Measurements from ENCODE around the gene SSR4. TPM values are rescaled to one million over a fixed set of nuclear protein-coding genes. Genes with fewer than 3 reads are reported as not detected.

SSR4 gene
- total RNA-seq, 1 donor from 2014 or later, result 243 TPM

GRCh38 chrX:153836921-153837320 is 42.5 kb downstream of the SSR4 start:
- Mint-ChIP-seq H3K36me3 (ENCODE audit: insufficient read depth) (peaks cover 1% of the 10 kb centered on the region), H3K9me3 (ENCODE audit: low read depth) (peaks cover 12% of the 10 kb centered on the region), H3K4me3 (ENCODE audit: low read depth) (no peak overlapping the region), H3K4me1 (ENCODE audit: low read depth) (no peaks in the 10 kb centered on the region), H3K27me3 (peaks cover 25% of the 10 kb centered on the region), H3K27ac (no peak overlapping the region)
- TF ChIP-seq, protein P1, sequence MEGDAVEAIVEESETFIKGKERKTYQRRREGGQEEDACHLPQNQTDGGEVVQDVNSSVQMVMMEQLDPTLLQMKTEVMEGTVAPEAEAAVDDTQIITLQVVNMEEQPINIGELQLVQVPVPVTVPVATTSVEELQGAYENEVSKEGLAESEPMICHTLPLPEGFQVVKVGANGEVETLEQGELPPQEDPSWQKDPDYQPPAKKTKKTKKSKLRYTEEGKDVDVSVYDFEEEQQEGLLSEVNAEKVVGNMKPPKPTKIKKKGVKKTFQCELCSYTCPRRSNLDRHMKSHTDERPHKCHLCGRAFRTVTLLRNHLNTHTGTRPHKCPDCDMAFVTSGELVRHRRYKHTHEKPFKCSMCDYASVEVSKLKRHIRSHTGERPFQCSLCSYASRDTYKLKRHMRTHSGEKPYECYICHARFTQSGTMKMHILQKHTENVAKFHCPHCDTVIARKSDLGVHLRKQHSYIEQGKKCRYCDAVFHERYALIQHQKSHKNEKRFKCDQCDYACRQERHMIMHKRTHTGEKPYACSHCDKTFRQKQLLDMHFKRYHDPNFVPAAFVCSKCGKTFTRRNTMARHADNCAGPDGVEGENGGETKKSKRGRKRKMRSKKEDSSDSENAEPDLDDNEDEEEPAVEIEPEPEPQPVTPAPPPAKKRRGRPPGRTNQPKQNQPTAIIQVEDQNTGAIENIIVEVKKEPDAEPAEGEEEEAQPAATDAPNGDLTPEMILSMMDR (IDR thresholded peaks at IDR 0.05; ENCODE audit: unreplicated experiment), result no peak
- no peak for DNase-seq (ENCODE audit: low spot score, unreplicated experiment)

DNA sequence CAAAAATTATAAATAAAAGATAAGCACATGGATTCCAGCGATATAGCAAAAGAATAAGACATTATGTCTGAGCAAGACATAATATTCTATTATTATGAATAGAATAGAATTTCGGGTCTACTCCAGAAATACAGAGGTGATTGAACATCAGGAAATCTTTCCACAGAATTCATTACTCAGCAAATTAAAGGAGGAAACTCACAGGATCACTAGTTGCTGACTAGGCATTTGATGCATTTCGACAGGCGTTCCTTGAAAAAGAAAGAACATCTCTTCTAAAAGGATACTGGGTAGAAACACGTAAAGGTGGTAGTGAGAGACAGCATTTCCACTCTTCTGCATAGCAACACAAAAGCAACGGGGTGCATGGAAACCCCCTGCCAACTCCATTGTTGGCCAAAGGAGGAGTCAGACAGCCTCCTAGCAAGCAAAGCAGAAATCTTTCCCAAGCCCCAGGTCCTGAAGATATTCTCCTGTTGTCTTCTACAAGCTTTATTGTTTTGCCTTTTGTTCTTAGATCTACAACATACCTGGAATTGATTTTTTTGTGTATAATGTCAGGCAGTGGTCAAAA is 50.1 kb downstream of the SSR4 start:
- no peak for DNase-seq (ENCODE audit: low spot score, unreplicated experiment)
- Mint-ChIP-seq H3K9me3 (ENCODE audit: low read depth) (peaks cover 7% of the 10 kb centered on the region), H3K36me3 (ENCODE audit: insufficient read depth) (no peaks in the 10 kb centered on the region), H3K27me3 (peaks cover 18% of the 10 kb centered on the region), H3K4me3 (ENCODE audit: low read depth) (no peak overlapping the region), H3K4me1 (ENCODE audit: low read depth) (no peaks in the 10 kb centered on the region), H3K27ac (no peak overlapping the region)
- TF ChIP-seq, protein P1 (IDR thresholded peaks at IDR 0.05; ENCODE audit: unreplicated experiment), result no peak

DNA sequence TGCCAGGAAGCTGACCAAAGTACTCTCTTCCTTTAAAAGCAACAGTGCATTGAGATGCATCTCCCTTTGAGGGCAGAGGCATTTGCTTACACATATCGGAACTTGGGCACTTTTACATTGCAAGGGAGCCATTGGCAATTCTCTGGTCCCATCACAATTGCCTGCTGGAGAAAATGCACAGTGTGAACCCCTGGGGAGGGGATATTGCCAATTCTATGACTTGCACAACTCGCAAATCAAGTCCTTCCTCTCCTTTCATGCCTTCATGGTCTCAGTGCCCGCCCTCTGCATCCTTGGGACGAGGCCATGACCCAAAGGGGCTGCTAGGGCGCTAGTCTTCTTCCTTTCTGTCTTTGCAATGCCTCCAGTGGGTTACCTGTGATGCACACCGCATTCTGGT is 50.7 kb downstream of the SSR4 start:
- no peak overlapping the region for H3K4me3 Mint-ChIP-seq (ENCODE audit: low read depth)
- no peaks in the 10 kb centered on the region for H3K4me1 Mint-ChIP-seq (ENCODE audit: low read depth)
- no peak overlapping the region for H3K27ac Mint-ChIP-seq
- H3K36me3 Mint-ChIP-seq (ENCODE audit: insufficient read depth), result no peaks in the 10 kb centered on the region
- DNase-seq (ENCODE audit: low spot score, unreplicated experiment), result no peak
- peaks cover 18% of the 10 kb centered on the region for H3K27me3 Mint-ChIP-seq
- TF ChIP-seq, protein P1 (IDR thresholded peaks at IDR 0.05; ENCODE audit: unreplicated experiment), result no peak
- H3K9me3 Mint-ChIP-seq (ENCODE audit: low read depth), result peaks cover 7% of the 10 kb centered on the region

GRCh38 chrX:153845842-153846241 is 51.4 kb downstream of the SSR4 start:
- no peak for DNase-seq (ENCODE audit: low spot score, unreplicated experiment)
- H3K9me3 Mint-ChIP-seq (ENCODE audit: low read depth), result peaks cover 10% of the 10 kb centered on the region
- no peaks in the 10 kb centered on the region for H3K36me3 Mint-ChIP-seq (ENCODE audit: insufficient read depth)
- no peak overlapping the region for H3K27ac Mint-ChIP-seq
- no peak overlapping the region for H3K4me3 Mint-ChIP-seq (ENCODE audit: low read depth)
- TF ChIP-seq, protein P1 (IDR thresholded peaks at IDR 0.05; ENCODE audit: unreplicated experiment), result no peak
- H3K27me3 Mint-ChIP-seq, result peaks cover 18% of the 10 kb centered on the region
- H3K4me1 Mint-ChIP-seq (ENCODE audit: low read depth), result no peaks in the 10 kb centered on the region

Other genes with a start within 250 kb of the SSR4 start
- 19.1 and 19.2 TPM in 2 replicates for gene CCNQ, start 195.5 kb upstream of the SSR4 start, total RNA-seq
- 35.7 and 36.5 TPM in 2 replicates for gene DUSP9, start 147.5 kb upstream of the SSR4 start, total RNA-seq
- gene PNCK, start 120.9 kb upstream of the SSR4 start, total RNA-seq, result 5.4 and 6.1 TPM in 2 replicates
- 52.2 and 55.7 TPM in 2 replicates for gene SLC6A8, start 106.7 kb upstream of the SSR4 start, total RNA-seq
- 142 and 149 TPM in 2 replicates for gene BCAP31, start 70.3 kb upstream of the SSR4 start, total RNA-seq
- gene ABCD1, start 69.8 kb upstream of the SSR4 start, total RNA-seq, result 15.2 and 15.3 TPM in 2 replicates
- gene PLXNB3, start 30.4 kb upstream of the SSR4 start, total RNA-seq, result 0.98 and 1.1 TPM in 2 replicates
- gene SRPK3, start 13.6 kb upstream of the SSR4 start, total RNA-seq, result not detected in 2 replicates
- gene IDH3G, start 293 bp upstream of the SSR4 start, total RNA-seq, result 41.5 and 49.5 TPM in 2 replicates
- 4.5 and 4.8 TPM in 2 replicates for gene PDZD4, start 35.9 kb downstream of the SSR4 start, total RNA-seq
- gene L1CAM, start 91.5 kb downstream of the SSR4 start, total RNA-seq, result 1.4 and 2.4 TPM in 2 replicates
- not detected in 2 replicates for gene AVPR2, start 110.0 kb downstream of the SSR4 start, total RNA-seq
- 16.4 and 16.7 TPM in 2 replicates for gene ARHGAP4, start 131.6 kb downstream of the SSR4 start, total RNA-seq
- 85.3 and 86.3 TPM in 2 replicates for gene NAA10, start 140.4 kb downstream of the SSR4 start, total RNA-seq
- gene RENBP, start 150.0 kb downstream of the SSR4 start, total RNA-seq, result 2.5 and 3.3 TPM in 2 replicates
- gene HCFC1, start 177.2 kb downstream of the SSR4 start, total RNA-seq, result 105 and 121 TPM in 2 replicates
- 10.2 and 11.7 TPM in 2 replicates for gene TMEM187, start 178.1 kb downstream of the SSR4 start, total RNA-seq
- gene IRAK1, start 225.2 kb downstream of the SSR4 start, total RNA-seq, result 95.8 and 96.9 TPM in 2 replicates